Measurements from ENCODE around the gene KCNQ5.

GRCh38 chr6:72933233-72933632 lies 311.4 kb downstream of the KCNQ5 start:
- TF ChIP-seq POLR2AphosphoS5 (IDR thresholded peaks at IDR 0.05; ENCODE audit: low read depth, low read length) (no peak), REST (IDR thresholded peaks at IDR 0.05; ENCODE audit: insufficient read depth in 1 of 2, low read depth in 2 of 2, low read length in 1 of 2) (no peak), CTCF (IDR thresholded peaks at IDR 0.05) (no peak), SIN3A (IDR thresholded peaks at IDR 0.05; ENCODE audit: borderline replicate concordance, insufficient read depth, low read depth, low read length) (no peak), TCF7L2 (IDR thresholded peaks at IDR 0.05; ENCODE audit: low read depth, low read length) (no peak)

Data from Panc1 (cell line).